GM23338 (cell line): ENCODE measurements around the gene SUCLG1. TPM values are rescaled to one million over a fixed set of nuclear protein-coding genes. Genes with fewer than 3 reads are reported as not detected.

Experiments
- ATAC-seq: fragments of 200-7000 bp; cut with Tn5 transposase; 3 replicates; pipeline ENCODE4 v1.9.1; 2020
- DNase-seq: peaks from one replicate; pipeline ENCODE4 v3.0.0-alpha.2; 2015; ENCODE audit warnings: low spot score
- H2AFZ ChIP-seq: fragments of 200-600 bp; sonication (generic); 2 replicates; pipeline ENCODE4 v1.8.0; 2016; ENCODE audit warnings: antibody characterized with exemption, mild to moderate bottlenecking, moderate library complexity
- H3F3A ChIP-seq: fragments of 200-600 bp; sonication (generic); replicated peaks from 2 replicates; pipeline ENCODE4 v1.8.0; 2017; ENCODE audit warnings: antibody characterized with exemption, mixed run types, low read depth
- H3K27ac ChIP-seq: fragments of 200-600 bp; sonication (generic); 2 replicates; pipeline ENCODE4 v1.6.1; 2016; ENCODE audit warnings: low read depth
- H3K27me3 ChIP-seq: fragments of 200-600 bp; sonication (generic); 2 replicates; pipeline ENCODE4 v1.8.0; 2016; ENCODE audit warnings: mild to moderate bottlenecking, mixed run types, moderate library complexity; ENCODE audit not compliant: insufficient read depth
- H3K36me3 ChIP-seq: fragments of 200-600 bp; sonication (generic); 2 replicates; pipeline ENCODE4 v1.8.0; 2016; ENCODE audit warnings: mild to moderate bottlenecking; ENCODE audit not compliant: insufficient read depth
- H3K4me1 ChIP-seq: fragments of 200-600 bp; sonication (generic); 2 replicates; pipeline ENCODE4 v1.8.0; 2016; ENCODE audit warnings: mild to moderate bottlenecking, moderate library complexity; ENCODE audit not compliant: insufficient read depth
- H3K4me2 ChIP-seq: fragments of 200-600 bp; sonication (generic); 2 replicates; pipeline ENCODE4 v1.7.1; 2017; ENCODE audit warnings: mixed run types
- H3K4me3 ChIP-seq: fragments of 200-600 bp; sonication (generic); 2 replicates; pipeline ENCODE4 v1.6.1; 2016; ENCODE audit warnings: mixed run types
- H3K79me2 ChIP-seq: fragments of 200-600 bp; sonication (generic); replicated peaks from 2 replicates; pipeline ENCODE4 v1.8.0; 2017; ENCODE audit warnings: mild to moderate bottlenecking; ENCODE audit not compliant: insufficient read depth
- H3K9me2 ChIP-seq: fragments of 200-600 bp; sonication (generic); 2 replicates; pipeline ENCODE4 v1.8.0; 2017; ENCODE audit not compliant: insufficient read depth
- H4K20me1 ChIP-seq: fragments of 200-600 bp; sonication (generic); replicated peaks from 2 replicates; pipeline ENCODE4 v1.8.0; 2017; ENCODE audit warnings: mild to moderate bottlenecking; ENCODE audit not compliant: insufficient read depth
- H3K27ac Mint-ChIP-seq: 2 replicates; pipeline ENCODE4 v1.8.0; 2020; ENCODE audit warnings: inconsistent platforms, mild to moderate bottlenecking, moderate library complexity, mixed read lengths
- H3K27me3 Mint-ChIP-seq: 3 replicates; pipeline ENCODE4 v1.8.0; 2022; ENCODE audit warnings: low read depth, mild to moderate bottlenecking, moderate library complexity, mixed read lengths, inconsistent platforms; ENCODE audit not compliant: insufficient read depth, poor library complexity
- H3K36me3 Mint-ChIP-seq: 3 replicates; pipeline ENCODE4 v1.8.0; 2021; ENCODE audit warnings: low read depth, mild to moderate bottlenecking, inconsistent platforms, moderate library complexity, mixed read lengths
- H3K4me1 Mint-ChIP-seq: 3 replicates; pipeline ENCODE4 v1.8.0; 2020; ENCODE audit warnings: mild to moderate bottlenecking, inconsistent platforms, mixed read lengths
- H3K4me3 Mint-ChIP-seq: 3 replicates; pipeline ENCODE4 v1.8.0; 2021; ENCODE audit warnings: moderate library complexity, mild to moderate bottlenecking, inconsistent platforms, mixed read lengths
- H3K9me3 Mint-ChIP-seq: 3 replicates; pipeline ENCODE4 v1.8.0; 2020; ENCODE audit warnings: moderate library complexity, mild to moderate bottlenecking, inconsistent platforms, mixed read lengths
- CREB1 ChIP-seq: fragments of 250-450 bp; sonication (Bioruptor Pico); IDR thresholded peaks from 2 replicates; pipeline ENCODE4 v1.5.0; 2020; ENCODE audit warnings: low read depth, mild to moderate bottlenecking, moderate library complexity
- CTCF ChIP-seq, 2 experiments: fragments of 200-600 bp in 1 of 2; sonication (generic) in 1 of 2; conservative IDR thresholded peaks; 2 replicates each; pipeline versions ENCODE4 v1.5.1 to v1.6.1; 2016 to 2017; ENCODE audit warnings: antibody characterized with exemption in 2 of 2, low read depth in 2 of 2, mild to moderate bottlenecking in 2 of 2, moderate library complexity in 1 of 2
- EZH2 ChIP-seq: fragments of 200-600 bp; sonication (generic); IDR thresholded peaks from one replicate; pipeline ENCODE4 v1.8.0; 2017; ENCODE audit warnings: antibody characterized with exemption, mild to moderate bottlenecking, low read depth; ENCODE audit not compliant: unreplicated experiment
- EZH2phosphoT487 ChIP-seq: fragments of 200-600 bp; sonication (generic); IDR thresholded peaks from one replicate; pipeline ENCODE4 v1.8.1; 2018; ENCODE audit warnings: antibody characterized with exemption; ENCODE audit not compliant: unreplicated experiment
- JUNB ChIP-seq: IDR thresholded peaks from one replicate; pipeline ENCODE4 v1.6.1; 2016; ENCODE audit warnings: antibody characterized with exemption; ENCODE audit not compliant: unreplicated experiment
- NANOG ChIP-seq: IDR thresholded peaks from 2 replicates; pipeline ENCODE4 v1.6.1; 2016; ENCODE audit warnings: antibody characterized with exemption, borderline replicate concordance
- POLR2AphosphoS5 ChIP-seq: IDR thresholded peaks from 2 replicates; pipeline ENCODE4 v1.6.1; 2016; ENCODE audit warnings: antibody characterized with exemption, low read depth
- STAT1 ChIP-seq: IDR thresholded peaks from one replicate; pipeline ENCODE4 v1.6.1; 2016; ENCODE audit warnings: antibody characterized with exemption; ENCODE audit not compliant: unreplicated experiment
- ZNF114 ChIP-seq: fragments of 250-450 bp; sonication (Bioruptor Pico); IDR thresholded peaks from 2 replicates; pipeline ENCODE4 v1.5.0; 2020; ENCODE audit warnings: mild to moderate bottlenecking, moderate library complexity
- ZNF331 ChIP-seq: fragments of 250-450 bp; sonication (Bioruptor Pico); IDR thresholded peaks from 2 replicates; pipeline ENCODE4 v1.5.0; 2020; ENCODE audit warnings: low read depth, mild to moderate bottlenecking, moderate library complexity
- polyA plus RNA-seq: library from polyadenylated mRNA; unstranded; fragments of >200 nt; fragmentation: Nextera tagmentation; extraction: Ambion mirVana; gene quantifications from 2 replicates; pipeline ENCODE4 v1.2.1, GENCODE V29; 2016
- total RNA-seq: library from RNA; depleted of rRNA; stranded (reverse); fragments of >200 nt; shearing (Covaris generic); gene quantifications from 2 replicates; pipeline ENCODE4 v1.2.3, GENCODE V29; 2014
- TF ChIP-seq, protein P1 (sequence below): IDR thresholded peaks from 2 replicates; pipeline ENCODE4 v1.6.1; 2016; ENCODE audit warnings: antibody characterized with exemption
- TF ChIP-seq, protein P2 (sequence below): fragments of 250-450 bp; sonication (Bioruptor Pico); IDR thresholded peaks from 2 replicates; pipeline ENCODE4 v1.5.0; 2020; ENCODE audit warnings: mild to moderate bottlenecking, moderate library complexity
- TF ChIP-seq, protein P3 (sequence below): IDR thresholded peaks from one replicate; pipeline ENCODE4 v1.6.1; 2018; ENCODE audit warnings: antibody characterized with exemption; ENCODE audit not compliant: unreplicated experiment

The SUCLG1 gene
- total and polyA plus RNA-seq, 2 experiments from 2014 or later, result 24.3 to 36.0 TPM

- Mint-ChIP-seq H3K9me3 (no peaks in the 10 kb centered on the region), H3K36me3 (no peaks in the 10 kb centered on the region), H3K4me3 (no peak overlapping the region), H3K27me3 (peaks cover 3% of the 10 kb centered on the region), H3K27ac (no peak overlapping the region), H3K4me1 (no peaks in the 10 kb centered on the region)
- Histone ChIP-seq H2AFZ (peak overlapping the region; percentile 14; the same call in 1 of the 2 replicates), H3K4me1 (no peaks in the 10 kb centered on the region), H3K4me3 (no peak overlapping the region), H3F3A (no peaks in the 10 kb centered on the region), H3K27ac (no peak overlapping the region), H3K9me2 (peaks cover 5% of the 10 kb centered on the region; the same call in 1 of the 2 replicates), H3K27me3 (no peaks in the 10 kb centered on the region), H3K36me3 (no peaks in the 10 kb centered on the region), H3K4me2 (no peak overlapping the region), H3K79me2 (no peaks in the 10 kb centered on the region), H4K20me1 (no peaks in the 10 kb centered on the region)
- TF ChIP-seq, protein P1, sequence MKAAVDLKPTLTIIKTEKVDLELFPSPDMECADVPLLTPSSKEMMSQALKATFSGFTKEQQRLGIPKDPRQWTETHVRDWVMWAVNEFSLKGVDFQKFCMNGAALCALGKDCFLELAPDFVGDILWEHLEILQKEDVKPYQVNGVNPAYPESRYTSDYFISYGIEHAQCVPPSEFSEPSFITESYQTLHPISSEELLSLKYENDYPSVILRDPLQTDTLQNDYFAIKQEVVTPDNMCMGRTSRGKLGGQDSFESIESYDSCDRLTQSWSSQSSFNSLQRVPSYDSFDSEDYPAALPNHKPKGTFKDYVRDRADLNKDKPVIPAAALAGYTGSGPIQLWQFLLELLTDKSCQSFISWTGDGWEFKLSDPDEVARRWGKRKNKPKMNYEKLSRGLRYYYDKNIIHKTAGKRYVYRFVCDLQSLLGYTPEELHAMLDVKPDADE, result no peak
- TF ChIP-seq EZH2phosphoT487 (no peak), POLR2AphosphoS5 (no peak), JUNB (no peak), ZNF114 (CRISPR knock-in tag) (no peak), ZNF331 (no peak), CTCF (conservative IDR thresholded peaks at IDR 0.05; ENCODE audit: low read depth in 2 of 2) (no peak), NANOG (no peak), EZH2 (no peak), CREB1 (CRISPR knock-in tag) (no peak), STAT1 (no peak)
- TF ChIP-seq, protein P2, sequence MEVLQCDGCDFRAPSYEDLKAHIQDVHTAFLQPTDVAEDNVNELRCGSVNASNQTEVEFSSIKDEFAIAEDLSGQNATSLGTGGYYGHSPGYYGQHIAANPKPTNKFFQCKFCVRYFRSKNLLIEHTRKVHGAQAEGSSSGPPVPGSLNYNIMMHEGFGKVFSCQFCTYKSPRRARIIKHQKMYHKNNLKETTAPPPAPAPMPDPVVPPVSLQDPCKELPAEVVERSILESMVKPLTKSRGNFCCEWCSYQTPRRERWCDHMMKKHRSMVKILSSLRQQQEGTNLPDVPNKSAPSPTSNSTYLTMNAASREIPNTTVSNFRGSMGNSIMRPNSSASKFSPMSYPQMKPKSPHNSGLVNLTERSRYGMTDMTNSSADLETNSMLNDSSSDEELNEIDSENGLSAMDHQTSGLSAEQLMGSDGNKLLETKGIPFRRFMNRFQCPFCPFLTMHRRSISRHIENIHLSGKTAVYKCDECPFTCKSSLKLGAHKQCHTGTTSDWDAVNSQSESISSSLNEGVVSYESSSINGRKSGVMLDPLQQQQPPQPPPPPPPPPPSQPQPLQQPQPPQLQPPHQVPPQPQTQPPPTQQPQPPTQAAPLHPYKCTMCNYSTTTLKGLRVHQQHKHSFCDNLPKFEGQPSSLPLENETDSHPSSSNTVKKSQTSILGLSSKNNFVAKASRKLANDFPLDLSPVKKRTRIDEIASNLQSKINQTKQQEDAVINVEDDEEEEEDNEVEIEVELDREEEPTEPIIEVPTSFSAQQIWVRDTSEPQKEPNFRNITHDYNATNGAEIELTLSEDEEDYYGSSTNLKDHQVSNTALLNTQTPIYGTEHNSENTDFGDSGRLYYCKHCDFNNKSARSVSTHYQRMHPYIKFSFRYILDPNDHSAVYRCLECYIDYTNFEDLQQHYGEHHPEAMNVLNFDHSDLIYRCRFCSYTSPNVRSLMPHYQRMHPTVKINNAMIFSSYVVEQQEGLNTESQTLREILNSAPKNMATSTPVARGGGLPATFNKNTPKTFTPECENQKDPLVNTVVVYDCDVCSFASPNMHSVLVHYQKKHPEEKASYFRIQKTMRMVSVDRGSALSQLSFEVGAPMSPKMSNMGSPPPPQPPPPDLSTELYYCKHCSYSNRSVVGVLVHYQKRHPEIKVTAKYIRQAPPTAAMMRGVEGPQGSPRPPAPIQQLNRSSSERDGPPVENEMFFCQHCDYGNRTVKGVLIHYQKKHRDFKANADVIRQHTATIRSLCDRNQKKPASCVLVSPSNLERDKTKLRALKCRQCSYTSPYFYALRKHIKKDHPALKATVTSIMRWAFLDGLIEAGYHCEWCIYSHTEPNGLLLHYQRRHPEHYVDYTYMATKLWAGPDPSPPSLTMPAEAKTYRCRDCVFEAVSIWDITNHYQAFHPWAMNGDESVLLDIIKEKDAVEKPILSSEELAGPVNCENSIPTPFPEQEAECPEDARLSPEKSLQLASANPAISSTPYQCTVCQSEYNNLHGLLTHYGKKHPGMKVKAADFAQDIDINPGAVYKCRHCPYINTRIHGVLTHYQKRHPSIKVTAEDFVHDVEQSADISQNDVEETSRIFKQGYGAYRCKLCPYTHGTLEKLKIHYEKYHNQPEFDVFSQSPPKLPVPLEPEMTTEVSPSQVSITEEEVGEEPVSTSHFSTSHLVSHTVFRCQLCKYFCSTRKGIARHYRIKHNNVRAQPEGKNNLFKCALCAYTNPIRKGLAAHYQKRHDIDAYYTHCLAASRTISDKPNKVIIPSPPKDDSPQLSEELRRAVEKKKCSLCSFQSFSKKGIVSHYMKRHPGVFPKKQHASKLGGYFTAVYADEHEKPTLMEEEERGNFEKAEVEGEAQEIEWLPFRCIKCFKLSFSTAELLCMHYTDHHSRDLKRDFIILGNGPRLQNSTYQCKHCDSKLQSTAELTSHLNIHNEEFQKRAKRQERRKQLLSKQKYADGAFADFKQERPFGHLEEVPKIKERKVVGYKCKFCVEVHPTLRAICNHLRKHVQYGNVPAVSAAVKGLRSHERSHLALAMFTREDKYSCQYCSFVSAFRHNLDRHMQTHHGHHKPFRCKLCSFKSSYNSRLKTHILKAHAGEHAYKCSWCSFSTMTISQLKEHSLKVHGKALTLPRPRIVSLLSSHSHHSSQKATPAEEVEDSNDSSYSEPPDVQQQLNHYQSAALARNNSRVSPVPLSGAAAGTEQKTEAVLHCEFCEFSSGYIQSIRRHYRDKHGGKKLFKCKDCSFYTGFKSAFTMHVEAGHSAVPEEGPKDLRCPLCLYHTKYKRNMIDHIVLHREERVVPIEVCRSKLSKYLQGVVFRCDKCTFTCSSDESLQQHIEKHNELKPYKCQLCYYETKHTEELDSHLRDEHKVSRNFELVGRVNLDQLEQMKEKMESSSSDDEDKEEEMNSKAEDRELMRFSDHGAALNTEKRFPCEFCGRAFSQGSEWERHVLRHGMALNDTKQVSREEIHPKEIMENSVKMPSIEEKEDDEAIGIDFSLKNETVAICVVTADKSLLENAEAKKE (CRISPR knock-in tag), result no peak
- TF ChIP-seq, protein P3, sequence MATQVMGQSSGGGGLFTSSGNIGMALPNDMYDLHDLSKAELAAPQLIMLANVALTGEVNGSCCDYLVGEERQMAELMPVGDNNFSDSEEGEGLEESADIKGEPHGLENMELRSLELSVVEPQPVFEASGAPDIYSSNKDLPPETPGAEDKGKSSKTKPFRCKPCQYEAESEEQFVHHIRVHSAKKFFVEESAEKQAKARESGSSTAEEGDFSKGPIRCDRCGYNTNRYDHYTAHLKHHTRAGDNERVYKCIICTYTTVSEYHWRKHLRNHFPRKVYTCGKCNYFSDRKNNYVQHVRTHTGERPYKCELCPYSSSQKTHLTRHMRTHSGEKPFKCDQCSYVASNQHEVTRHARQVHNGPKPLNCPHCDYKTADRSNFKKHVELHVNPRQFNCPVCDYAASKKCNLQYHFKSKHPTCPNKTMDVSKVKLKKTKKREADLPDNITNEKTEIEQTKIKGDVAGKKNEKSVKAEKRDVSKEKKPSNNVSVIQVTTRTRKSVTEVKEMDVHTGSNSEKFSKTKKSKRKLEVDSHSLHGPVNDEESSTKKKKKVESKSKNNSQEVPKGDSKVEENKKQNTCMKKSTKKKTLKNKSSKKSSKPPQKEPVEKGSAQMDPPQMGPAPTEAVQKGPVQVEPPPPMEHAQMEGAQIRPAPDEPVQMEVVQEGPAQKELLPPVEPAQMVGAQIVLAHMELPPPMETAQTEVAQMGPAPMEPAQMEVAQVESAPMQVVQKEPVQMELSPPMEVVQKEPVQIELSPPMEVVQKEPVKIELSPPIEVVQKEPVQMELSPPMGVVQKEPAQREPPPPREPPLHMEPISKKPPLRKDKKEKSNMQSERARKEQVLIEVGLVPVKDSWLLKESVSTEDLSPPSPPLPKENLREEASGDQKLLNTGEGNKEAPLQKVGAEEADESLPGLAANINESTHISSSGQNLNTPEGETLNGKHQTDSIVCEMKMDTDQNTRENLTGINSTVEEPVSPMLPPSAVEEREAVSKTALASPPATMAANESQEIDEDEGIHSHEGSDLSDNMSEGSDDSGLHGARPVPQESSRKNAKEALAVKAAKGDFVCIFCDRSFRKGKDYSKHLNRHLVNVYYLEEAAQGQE, result no peak
- ATAC-seq (no peak), DNase-seq (no peak)
Measured at GRCh38 chr2:84487298-84487996, 28.4 kb upstream of the SUCLG1 start.
